ENCODE results near the gene TTF2. TPM values are rescaled to one million over a fixed set of nuclear protein-coding genes. Genes with fewer than 3 reads are reported as not detected.
"Not testable (repeated sequence)": the region's sequence is repeated elsewhere in the genome, so short reads cannot be mapped to it uniquely, and the experiment has no call there.

TTF2 gene
- total RNA-seq, 1 donor from 2014 or later, result 53.0 TPM

DNA sequence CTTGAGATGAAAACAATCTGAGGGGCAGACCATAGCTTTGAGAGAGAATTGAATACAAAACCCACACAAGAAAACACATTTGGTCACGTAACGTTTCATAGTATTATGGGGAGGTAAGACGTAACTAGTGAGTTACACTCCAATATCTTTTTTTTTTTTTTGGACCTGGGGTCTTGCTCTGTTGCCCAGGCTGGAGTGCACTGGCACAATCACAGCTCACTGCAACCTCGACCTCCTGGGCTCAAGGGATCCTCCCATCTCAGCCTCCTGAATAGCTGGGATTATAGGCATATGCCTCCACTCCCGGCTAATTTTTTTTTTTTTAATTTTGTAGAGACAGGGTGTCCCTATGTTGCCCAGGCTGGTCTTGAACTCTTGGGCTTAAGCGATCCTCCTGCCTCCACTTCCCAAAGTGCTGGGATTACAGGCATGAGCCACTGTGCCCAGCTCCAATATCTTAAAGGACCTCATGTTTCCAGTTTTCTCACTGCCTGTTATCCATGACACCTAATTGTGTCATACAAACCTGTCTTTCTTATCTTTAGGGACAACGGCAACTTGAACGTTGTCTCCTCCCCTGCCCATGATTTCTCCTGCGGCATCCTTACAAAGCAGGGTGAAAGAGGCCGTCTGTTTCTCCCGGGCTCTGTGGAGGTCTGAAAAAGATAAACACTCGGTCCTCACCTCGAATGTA lies 56.1 kb downstream of the TTF2 start:
- no peak for DNase-seq (ENCODE audit: low read depth)
- TF ChIP-seq, protein P1, sequence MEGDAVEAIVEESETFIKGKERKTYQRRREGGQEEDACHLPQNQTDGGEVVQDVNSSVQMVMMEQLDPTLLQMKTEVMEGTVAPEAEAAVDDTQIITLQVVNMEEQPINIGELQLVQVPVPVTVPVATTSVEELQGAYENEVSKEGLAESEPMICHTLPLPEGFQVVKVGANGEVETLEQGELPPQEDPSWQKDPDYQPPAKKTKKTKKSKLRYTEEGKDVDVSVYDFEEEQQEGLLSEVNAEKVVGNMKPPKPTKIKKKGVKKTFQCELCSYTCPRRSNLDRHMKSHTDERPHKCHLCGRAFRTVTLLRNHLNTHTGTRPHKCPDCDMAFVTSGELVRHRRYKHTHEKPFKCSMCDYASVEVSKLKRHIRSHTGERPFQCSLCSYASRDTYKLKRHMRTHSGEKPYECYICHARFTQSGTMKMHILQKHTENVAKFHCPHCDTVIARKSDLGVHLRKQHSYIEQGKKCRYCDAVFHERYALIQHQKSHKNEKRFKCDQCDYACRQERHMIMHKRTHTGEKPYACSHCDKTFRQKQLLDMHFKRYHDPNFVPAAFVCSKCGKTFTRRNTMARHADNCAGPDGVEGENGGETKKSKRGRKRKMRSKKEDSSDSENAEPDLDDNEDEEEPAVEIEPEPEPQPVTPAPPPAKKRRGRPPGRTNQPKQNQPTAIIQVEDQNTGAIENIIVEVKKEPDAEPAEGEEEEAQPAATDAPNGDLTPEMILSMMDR (conservative IDR thresholded peaks at IDR 0.05; ENCODE audit: low read depth, low read length), result no peak
- H3K4me3 ChIP-seq (ENCODE audit: low read depth, low read length), result no peak overlapping the region

DNA sequence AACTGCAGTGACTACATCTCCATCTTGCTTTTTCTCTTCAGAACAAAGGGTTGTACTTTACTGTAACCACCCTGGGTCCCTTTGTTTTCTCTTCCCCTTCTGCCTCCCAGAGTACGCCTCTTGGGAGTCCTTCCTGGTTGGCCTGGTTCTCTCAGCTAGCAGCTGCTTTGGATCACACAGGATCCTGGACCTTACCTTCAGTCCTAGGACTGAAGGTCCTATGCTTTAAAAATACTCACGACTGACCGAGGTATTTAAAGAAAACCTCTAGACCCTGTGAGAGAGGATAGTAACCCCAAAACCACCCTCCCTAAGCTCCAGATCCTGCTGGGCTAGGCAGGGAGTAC lies 56.6 kb downstream of the TTF2 start:
- no peak overlapping the region for H3K4me3 ChIP-seq (ENCODE audit: low read depth, low read length)
- TF ChIP-seq, protein P1 (conservative IDR thresholded peaks at IDR 0.05; ENCODE audit: low read depth, low read length), result no peak
- DNase-seq (ENCODE audit: low read depth), result no peak

GRCh38 chr1:117117697-117118096 lies 57.6 kb downstream of the TTF2 start:
- DNase-seq (ENCODE audit: low read depth), result no peak
- TF ChIP-seq, protein P1 (conservative IDR thresholded peaks at IDR 0.05; ENCODE audit: low read depth, low read length), result no peak
- H3K4me3 ChIP-seq (ENCODE audit: low read depth, low read length), result no peak overlapping the region

DNA sequence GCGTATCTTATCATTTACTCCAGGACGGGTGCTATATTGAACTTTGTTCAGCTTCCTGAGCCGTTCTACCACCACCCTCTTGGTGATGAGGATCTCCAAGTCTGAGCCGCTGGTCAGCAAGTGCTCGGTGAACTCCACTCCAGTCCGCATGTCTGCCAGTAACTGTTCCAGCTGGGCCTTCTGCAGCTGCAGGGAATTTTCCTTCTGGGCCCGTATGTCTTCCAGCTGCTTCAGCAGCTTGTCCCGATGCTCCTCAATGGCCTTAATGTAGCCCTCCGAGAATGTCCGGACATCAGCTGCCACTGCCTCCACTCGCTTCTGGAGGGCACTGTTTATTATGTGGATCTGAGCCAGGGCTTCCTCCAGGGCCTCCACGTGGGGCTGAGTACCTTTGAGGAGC lies 58.0 kb downstream of the TTF2 start:
- TF ChIP-seq, protein P1 (conservative IDR thresholded peaks at IDR 0.05; ENCODE audit: low read depth, low read length), result no peak
- H3K4me3 ChIP-seq (ENCODE audit: low read depth, low read length), result no peak overlapping the region
- DNase-seq (ENCODE audit: low read depth), result no peak

GRCh38 chr1:117119144-117119543 lies 59.0 kb downstream of the TTF2 start:
- H3K4me3 ChIP-seq (ENCODE audit: low read depth, low read length); DNase-seq (ENCODE audit: low read depth): not testable (repeated sequence)

DNA sequence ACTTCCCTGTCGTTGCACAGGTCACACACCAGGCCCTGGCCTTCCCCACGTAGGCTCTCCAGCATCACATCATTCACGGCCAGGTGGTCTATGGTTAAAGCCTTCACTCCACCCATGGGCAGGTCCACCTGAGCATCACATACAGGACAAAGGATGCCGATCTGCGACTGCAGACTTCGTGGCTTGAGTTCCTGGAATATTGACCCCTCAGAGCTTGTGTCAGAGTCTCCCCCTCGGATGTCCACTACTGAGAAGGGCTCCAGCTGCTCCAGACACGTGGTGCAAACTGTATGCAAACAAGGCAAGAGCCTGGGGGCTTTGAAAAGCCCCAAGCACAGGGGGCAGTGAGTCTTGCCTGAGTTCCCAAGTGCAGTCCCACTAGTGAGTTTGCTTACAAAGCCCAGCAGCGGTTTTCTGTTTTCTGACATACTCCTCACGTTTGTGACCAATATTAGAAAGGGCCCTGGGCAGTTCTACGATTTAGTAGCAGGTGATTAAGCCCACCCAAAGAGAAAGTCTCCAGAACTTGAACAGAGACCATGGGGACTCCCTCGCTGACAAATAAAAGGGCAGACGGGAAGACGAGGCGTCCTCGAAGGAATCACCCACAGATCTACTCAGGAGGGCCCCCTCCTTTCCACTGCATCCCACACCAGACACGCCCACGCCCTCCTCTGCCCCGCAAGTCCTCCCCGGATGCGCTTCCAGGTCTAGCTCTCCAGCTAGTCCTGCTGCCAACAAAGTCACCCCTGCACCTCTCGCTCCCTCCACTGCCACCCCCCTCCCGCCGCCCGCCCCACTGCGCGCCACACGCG lies 60.9 kb downstream of the TTF2 start:
- TF ChIP-seq, protein P1 (conservative IDR thresholded peaks at IDR 0.05; ENCODE audit: low read depth, low read length), result no peak
- H3K4me3 ChIP-seq (ENCODE audit: low read depth, low read length), result peak overlapping the region; percentile 92
- DNase-seq (ENCODE audit: low read depth), result no peak

DNA sequence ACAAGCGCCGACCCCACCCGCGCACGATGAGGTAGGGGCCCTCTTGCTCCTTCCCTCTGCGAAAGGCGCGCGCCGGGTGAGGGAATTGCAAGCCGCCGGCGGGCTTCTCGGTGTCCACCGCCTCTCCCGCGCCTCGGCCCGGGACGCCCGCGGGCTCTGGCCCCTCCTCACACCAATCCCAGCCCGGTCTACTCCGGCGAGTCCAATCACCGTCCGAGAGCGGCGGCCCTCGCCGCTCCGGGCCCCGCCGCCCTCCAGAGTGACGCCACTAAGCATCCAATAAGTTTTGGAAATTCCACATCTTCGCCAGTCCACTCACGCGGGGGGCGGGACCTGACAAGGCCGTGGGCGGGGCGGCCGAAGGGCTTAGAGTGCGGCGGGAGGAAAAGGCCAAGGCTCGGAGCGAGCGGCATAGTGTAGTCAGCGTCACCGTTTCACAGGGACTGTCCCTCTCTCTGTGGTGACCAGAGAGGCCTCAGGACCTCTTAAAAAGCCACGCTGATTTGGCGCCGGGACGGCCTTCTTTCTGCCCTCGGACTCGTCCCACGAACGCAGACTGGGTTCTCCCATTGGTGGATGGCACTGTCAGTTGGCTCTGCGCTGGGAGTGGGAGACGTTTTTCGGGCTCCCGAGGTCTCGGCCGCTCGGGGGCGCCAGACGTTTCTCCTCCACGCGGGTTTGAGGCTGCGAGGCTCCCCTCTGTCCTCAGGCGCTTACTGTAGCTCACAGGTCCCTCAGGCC lies 61.6 kb downstream of the TTF2 start, which contains the start of gene TRIM45:
Gene TRIM45 (minus strand): TSS at position 161 of the 741 bp plus-strand sequence. CDS start 548 bp downstream, outside the sequence.
- H3K4me3 ChIP-seq (ENCODE audit: low read depth, low read length), result peak within 1 kb of the TSS; percentile 92
- TF ChIP-seq, protein P1 (conservative IDR thresholded peaks at IDR 0.05; ENCODE audit: low read depth, low read length), result peak; percentile 87
- peak; percentile 68 for DNase-seq (ENCODE audit: low read depth)
